ENCODE measurements around the gene C9orf57. TPM values are rescaled to one million over a fixed set of nuclear protein-coding genes. Genes with fewer than 3 reads are reported as not detected.
"Not testable (repeated sequence)": the region's sequence is repeated elsewhere in the genome, so short reads cannot be mapped to it uniquely, and the experiment has no call there.

The C9orf57 gene
- not detected for total RNA-seq

- POLR2A ChIA-PET: no interaction called here
- Mint-ChIP-seq H3K27me3 (no peaks in the 10 kb centered on the region), H3K9me3 (no peaks in the 10 kb centered on the region), H3K4me1 (no peaks in the 10 kb centered on the region), H3K4me3 (no peak within 1 kb of the TSS), H3K27ac (no peak within 1 kb of the TSS), H3K36me3 (no peaks in the 10 kb centered on the region)
- ATAC-seq (ENCODE audit: low read depth) (no peak), DNase-seq (no peak)
These were observed at the start of gene C9orf57 for GRCh38 chr9:72060513-72060912. TSS of gene C9orf57 (minus strand) at chr9:72060613. CDS start at chr9:72059331, 1,282 bp downstream.

GRCh38 chr9:72102520-72102919 is 42.1 kb upstream of the C9orf57 start:
- peaks cover 6% of the 10 kb centered on the region for H3K27me3 Mint-ChIP-seq
- no peaks in the 10 kb centered on the region for H3K4me1 Mint-ChIP-seq
- no peaks in the 10 kb centered on the region for H3K36me3 Mint-ChIP-seq
- peaks cover 1% of the 10 kb centered on the region for H3K9me3 Mint-ChIP-seq
- no peak overlapping the region for H3K4me3 Mint-ChIP-seq
- DNase-seq (no peak), ATAC-seq (ENCODE audit: low read depth) (no peak)
- POLR2A ChIA-PET: no interaction called here
- H3K27ac Mint-ChIP-seq: no peak overlapping the region

- H3K9me3 Mint-ChIP-seq; H3K27me3 Mint-ChIP-seq; H3K36me3 Mint-ChIP-seq; H3K4me3 Mint-ChIP-seq; POLR2A ChIA-PET; H3K27ac Mint-ChIP-seq; ATAC-seq (ENCODE audit: low read depth); H3K4me1 Mint-ChIP-seq; DNase-seq: not testable (repeated sequence)
These were observed 35.1 kb upstream of the C9orf57 start for GRCh38 chr9:72095520-72095919.

- no peak for ATAC-seq (ENCODE audit: low read depth)
- no peak overlapping the region for H3K4me3 Mint-ChIP-seq
- POLR2A ChIA-PET: no interaction called here
- no peak for DNase-seq
- H3K27ac Mint-ChIP-seq: no peak overlapping the region
- H3K27me3 Mint-ChIP-seq: no peaks in the 10 kb centered on the region
- no peaks in the 10 kb centered on the region for H3K36me3 Mint-ChIP-seq
- H3K4me1 Mint-ChIP-seq: no peaks in the 10 kb centered on the region
- no peaks in the 10 kb centered on the region for H3K9me3 Mint-ChIP-seq
These were observed 32.4 kb upstream of the C9orf57 start for GRCh38 chr9:72092820-72093219.

GRCh38 chr9:72089451-72090130 is 29.2 kb upstream of the C9orf57 start:
- peaks cover 4% of the 10 kb centered on the region for H3K27me3 Mint-ChIP-seq
- no peak overlapping the region for H3K4me3 Mint-ChIP-seq
- POLR2A ChIA-PET: no interaction called here
- no peaks in the 10 kb centered on the region for H3K36me3 Mint-ChIP-seq
- no peak for DNase-seq
- H3K27ac Mint-ChIP-seq: no peak overlapping the region
- ATAC-seq (ENCODE audit: low read depth): no peak
- no peaks in the 10 kb centered on the region for H3K9me3 Mint-ChIP-seq
- H3K4me1 Mint-ChIP-seq: no peaks in the 10 kb centered on the region

- Mint-ChIP-seq H3K9me3 (no peaks in the 10 kb centered on the region), H3K27ac (no peak overlapping the region), H3K4me1 (no peaks in the 10 kb centered on the region), H3K27me3 (peaks cover 15% of the 10 kb centered on the region), H3K36me3 (no peaks in the 10 kb centered on the region), H3K4me3 (no peak overlapping the region)
- ATAC-seq (ENCODE audit: low read depth) (no peak), DNase-seq (no peak)
- POLR2A ChIA-PET: no interaction called here
These were observed 22.1 kb upstream of the C9orf57 start for GRCh38 chr9:72082536-72082935.

- POLR2A ChIA-PET; H3K36me3 Mint-ChIP-seq; H3K4me1 Mint-ChIP-seq; ATAC-seq (ENCODE audit: low read depth); H3K27ac Mint-ChIP-seq; H3K4me3 Mint-ChIP-seq; H3K27me3 Mint-ChIP-seq; H3K9me3 Mint-ChIP-seq; DNase-seq: not testable (repeated sequence)
These were observed 14.3 kb upstream of the C9orf57 start for GRCh38 chr9:72074666-72075065.

- no peaks in the 10 kb centered on the region for H3K36me3 Mint-ChIP-seq
- no peaks in the 10 kb centered on the region for H3K27me3 Mint-ChIP-seq
- DNase-seq (no peak), ATAC-seq (ENCODE audit: low read depth) (no peak)
- H3K9me3 Mint-ChIP-seq: peaks cover 1% of the 10 kb centered on the region
- H3K4me1 Mint-ChIP-seq: no peaks in the 10 kb centered on the region
- H3K4me3 Mint-ChIP-seq: no peak overlapping the region
- no peak overlapping the region for H3K27ac Mint-ChIP-seq
- POLR2A ChIA-PET: no interaction called here
These were observed 4.7 kb upstream of the C9orf57 start for GRCh38 chr9:72065076-72065475.

- Mint-ChIP-seq H3K27ac (no peak overlapping the region), H3K27me3 (no peaks in the 10 kb centered on the region), H3K9me3 (no peaks in the 10 kb centered on the region), H3K4me1 (no peaks in the 10 kb centered on the region), H3K36me3 (no peaks in the 10 kb centered on the region), H3K4me3 (no peak overlapping the region)
- POLR2A ChIA-PET: no interaction called here
- ATAC-seq (ENCODE audit: low read depth) (no peak), DNase-seq (no peak)
These were observed 8.3 kb downstream of the C9orf57 start for GRCh38 chr9:72052122-72052521.

- H3K9me3 Mint-ChIP-seq: no peaks in the 10 kb centered on the region
- H3K27me3 Mint-ChIP-seq: peaks cover 4% of the 10 kb centered on the region
- H3K4me3 Mint-ChIP-seq: no peak overlapping the region
- H3K27ac Mint-ChIP-seq: no peak overlapping the region
- H3K36me3 Mint-ChIP-seq: no peaks in the 10 kb centered on the region
- no peak for ATAC-seq (ENCODE audit: low read depth)
- H3K4me1 Mint-ChIP-seq: no peaks in the 10 kb centered on the region
- no peak for DNase-seq
- POLR2A ChIA-PET: no interaction called here
These were observed 11.6 kb downstream of the C9orf57 start for GRCh38 chr9:72048850-72049249.

- POLR2A ChIA-PET: no interaction called here
- Mint-ChIP-seq H3K27me3 (peaks cover 8% of the 10 kb centered on the region), H3K9me3 (no peaks in the 10 kb centered on the region), H3K4me3 (no peak overlapping the region), H3K4me1 (no peaks in the 10 kb centered on the region), H3K27ac (no peak overlapping the region), H3K36me3 (no peaks in the 10 kb centered on the region)
- ATAC-seq (ENCODE audit: low read depth) (no peak), DNase-seq (no peak)
These were observed 13.6 kb downstream of the C9orf57 start for GRCh38 chr9:72046630-72047456.

GRCh38 chr9:72044095-72044494 is 16.3 kb downstream of the C9orf57 start:
- POLR2A ChIA-PET: no interaction called here
- peaks cover 3% of the 10 kb centered on the region for H3K4me1 Mint-ChIP-seq
- DNase-seq (no peak), ATAC-seq (ENCODE audit: low read depth) (no peak)
- H3K36me3 Mint-ChIP-seq: no peaks in the 10 kb centered on the region
- no peaks in the 10 kb centered on the region for H3K9me3 Mint-ChIP-seq
- H3K4me3 Mint-ChIP-seq: no peak overlapping the region
- peaks cover 14% of the 10 kb centered on the region for H3K27me3 Mint-ChIP-seq
- H3K27ac Mint-ChIP-seq: no peak overlapping the region

GRCh38 chr9:72043576-72043975 is 16.8 kb downstream of the C9orf57 start:
- DNase-seq: no peak
- Mint-ChIP-seq H3K36me3 (no peaks in the 10 kb centered on the region), H3K27ac (no peak overlapping the region), H3K9me3 (no peaks in the 10 kb centered on the region), H3K4me1 (peaks cover 5% of the 10 kb centered on the region), H3K4me3 (no peak overlapping the region), H3K27me3 (peaks cover 14% of the 10 kb centered on the region)
- ATAC-seq (ENCODE audit: low read depth): no peak
- POLR2A ChIA-PET: no interaction called here

- ATAC-seq (ENCODE audit: low read depth) (no peak), DNase-seq (no peak)
- peaks cover 14% of the 10 kb centered on the region for H3K27me3 Mint-ChIP-seq
- no peaks in the 10 kb centered on the region for H3K9me3 Mint-ChIP-seq
- H3K4me1 Mint-ChIP-seq: peaks cover 5% of the 10 kb centered on the region
- H3K4me3 Mint-ChIP-seq: no peak overlapping the region
- POLR2A ChIA-PET: no interaction called here
- no peak overlapping the region for H3K27ac Mint-ChIP-seq
- H3K36me3 Mint-ChIP-seq: no peaks in the 10 kb centered on the region
These were observed 17.5 kb downstream of the C9orf57 start for GRCh38 chr9:72042928-72043327.

All from activated naive CD8-positive, alpha-beta T cell treated with anti-CD3 and anti-CD28 coated beads, Interleukin-2, amount 10 ng/mL, durations not matched to agents 7 days and 5 days (primary cell).